ENCODE measurements around the gene TRAM2. TPM values are rescaled to one million over a fixed set of nuclear protein-coding genes. Genes with fewer than 3 reads are reported as not detected.

Gene TRAM2
- total RNA-seq, 1 donor from 2014 or later = 159 TPM

DNA sequence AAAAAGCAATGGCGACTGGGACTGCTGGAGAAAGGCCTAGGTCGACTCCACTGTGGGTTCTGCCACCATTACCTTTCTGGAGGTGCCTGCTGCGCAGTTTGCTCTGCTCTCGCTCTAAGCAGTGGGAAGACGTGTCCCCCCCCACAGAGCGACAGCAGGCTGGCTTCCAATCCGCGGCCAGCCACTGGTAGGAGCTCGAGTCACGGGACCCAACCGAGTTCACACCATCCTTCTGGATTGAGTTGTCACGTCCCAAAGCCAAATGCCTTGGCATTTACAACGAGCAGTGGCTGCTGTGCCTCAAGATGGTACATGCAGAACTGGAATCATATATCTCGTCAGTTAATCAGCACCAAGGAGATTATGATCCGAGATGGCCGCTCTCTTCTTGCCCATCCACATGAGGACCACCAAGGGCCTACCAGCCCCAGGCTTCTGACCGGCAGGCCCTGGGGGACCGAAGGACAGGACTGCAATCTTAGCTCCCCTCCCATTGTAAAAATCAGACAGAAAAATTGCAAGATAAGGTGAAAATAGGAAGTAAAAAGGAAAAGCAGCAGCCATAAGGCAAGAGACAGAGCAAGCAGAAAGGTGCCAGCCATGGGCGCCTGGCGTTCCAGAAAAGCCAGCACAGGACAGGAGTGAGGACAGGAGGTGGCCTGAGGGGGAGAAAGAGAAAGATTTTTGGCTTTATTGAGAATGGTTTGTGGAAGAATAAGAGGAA, 74.4 kb downstream of the TRAM2 start:
- Mint-ChIP-seq H3K27ac (ENCODE audit: unreplicated experiment) (peak overlapping the region; percentile 85), H3K4me1 (ENCODE audit: low read depth) (peaks cover 71% of the 10 kb centered on the region), H3K4me3 (ENCODE audit: unreplicated experiment) (no peak overlapping the region), H3K36me3 (ENCODE audit: low read depth) (peaks cover 53% of the 10 kb centered on the region), H3K27me3 (ENCODE audit: low read depth) (no peaks in the 10 kb centered on the region), H3K9me3 (ENCODE audit: low read depth) (no peaks in the 10 kb centered on the region)
- DNase-seq (ENCODE audit: low spot score) = no peak
- TF ChIP-seq, protein P1, sequence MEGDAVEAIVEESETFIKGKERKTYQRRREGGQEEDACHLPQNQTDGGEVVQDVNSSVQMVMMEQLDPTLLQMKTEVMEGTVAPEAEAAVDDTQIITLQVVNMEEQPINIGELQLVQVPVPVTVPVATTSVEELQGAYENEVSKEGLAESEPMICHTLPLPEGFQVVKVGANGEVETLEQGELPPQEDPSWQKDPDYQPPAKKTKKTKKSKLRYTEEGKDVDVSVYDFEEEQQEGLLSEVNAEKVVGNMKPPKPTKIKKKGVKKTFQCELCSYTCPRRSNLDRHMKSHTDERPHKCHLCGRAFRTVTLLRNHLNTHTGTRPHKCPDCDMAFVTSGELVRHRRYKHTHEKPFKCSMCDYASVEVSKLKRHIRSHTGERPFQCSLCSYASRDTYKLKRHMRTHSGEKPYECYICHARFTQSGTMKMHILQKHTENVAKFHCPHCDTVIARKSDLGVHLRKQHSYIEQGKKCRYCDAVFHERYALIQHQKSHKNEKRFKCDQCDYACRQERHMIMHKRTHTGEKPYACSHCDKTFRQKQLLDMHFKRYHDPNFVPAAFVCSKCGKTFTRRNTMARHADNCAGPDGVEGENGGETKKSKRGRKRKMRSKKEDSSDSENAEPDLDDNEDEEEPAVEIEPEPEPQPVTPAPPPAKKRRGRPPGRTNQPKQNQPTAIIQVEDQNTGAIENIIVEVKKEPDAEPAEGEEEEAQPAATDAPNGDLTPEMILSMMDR (IDR thresholded peaks at IDR 0.05) = no peak

DNA sequence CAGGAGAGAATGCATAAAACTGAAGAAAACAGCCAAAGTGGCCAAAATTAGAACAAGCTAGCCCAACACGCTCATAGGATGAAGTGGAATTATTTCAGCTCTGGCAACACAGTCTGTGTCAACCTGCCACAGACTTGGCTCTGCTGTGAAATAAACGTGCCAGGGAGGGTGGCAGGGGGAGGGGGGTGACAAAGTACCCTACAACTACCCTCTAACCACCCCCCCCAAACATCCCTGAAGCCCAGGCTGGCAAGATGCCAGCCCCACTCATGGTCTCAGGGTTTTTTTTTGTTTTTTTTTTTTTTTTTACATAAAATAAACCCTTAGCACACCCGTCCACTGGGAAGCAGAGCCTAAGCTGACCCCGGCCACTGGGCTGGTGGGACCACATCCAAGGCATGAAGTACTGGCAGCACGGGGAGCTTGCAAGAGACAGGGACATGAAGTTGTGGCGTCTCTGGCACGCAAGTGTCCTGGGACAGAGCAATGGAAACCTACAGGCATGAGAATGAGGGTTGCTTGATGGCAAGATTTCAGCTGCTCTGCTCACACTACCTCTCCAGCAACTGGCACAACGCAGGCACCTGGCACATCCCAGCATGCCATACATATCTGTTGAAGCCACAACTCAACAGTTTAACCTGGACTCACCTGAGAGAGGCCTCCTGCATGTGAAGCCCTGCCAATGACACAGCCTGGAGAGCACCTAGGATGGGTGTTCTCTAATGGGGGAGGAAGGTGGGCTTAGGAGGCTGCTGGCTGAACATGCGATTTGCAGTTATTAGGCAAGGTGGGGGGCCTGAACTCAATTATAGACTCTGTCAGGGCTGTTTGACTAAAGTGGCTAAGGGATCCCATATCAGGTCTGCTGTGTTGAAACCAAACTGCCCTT, 76.4 kb downstream of the TRAM2 start:
- peak overlapping the region; percentile 83 for H3K27ac Mint-ChIP-seq (ENCODE audit: unreplicated experiment)
- H3K4me3 Mint-ChIP-seq (ENCODE audit: unreplicated experiment) = no peak overlapping the region
- no peaks in the 10 kb centered on the region for H3K27me3 Mint-ChIP-seq (ENCODE audit: low read depth)
- TF ChIP-seq, protein P1 (IDR thresholded peaks at IDR 0.05) = no peak
- H3K4me1 Mint-ChIP-seq (ENCODE audit: low read depth) = peaks cover 66% of the 10 kb centered on the region
- peaks cover 42% of the 10 kb centered on the region for H3K36me3 Mint-ChIP-seq (ENCODE audit: low read depth)
- no peaks in the 10 kb centered on the region for H3K9me3 Mint-ChIP-seq (ENCODE audit: low read depth)
- DNase-seq (ENCODE audit: low spot score) = no peak

DNA sequence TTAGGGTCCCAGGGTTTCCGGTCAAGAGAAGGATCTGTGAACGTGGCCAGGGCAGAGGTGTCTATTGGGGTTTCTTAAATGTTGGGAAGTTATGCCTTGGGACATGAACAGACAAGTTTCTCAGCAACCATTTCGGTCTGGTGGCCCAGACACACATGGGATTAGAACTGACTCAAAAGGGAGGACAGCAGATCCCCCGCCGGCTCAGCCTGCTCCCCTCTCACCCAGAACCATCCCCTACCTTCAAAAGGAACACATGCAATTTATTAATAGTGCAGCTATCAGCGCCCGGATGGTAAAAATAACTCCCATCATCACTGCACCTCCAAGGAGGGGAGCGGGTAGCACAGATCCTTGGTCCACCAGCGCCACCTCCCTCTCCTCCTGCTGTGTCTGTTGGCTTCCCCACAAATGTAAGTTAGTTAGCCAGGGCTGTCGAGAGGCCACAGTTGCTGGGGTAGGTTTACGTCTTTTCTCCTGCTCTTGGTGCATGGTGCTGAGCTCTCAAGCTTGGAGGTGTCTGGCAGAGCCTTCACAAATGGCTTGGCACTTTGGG, 77.1 kb downstream of the TRAM2 start:
- no peak for DNase-seq (ENCODE audit: low spot score)
- Mint-ChIP-seq H3K27ac (ENCODE audit: unreplicated experiment) (peak overlapping the region; percentile 83), H3K4me1 (ENCODE audit: low read depth) (peaks cover 58% of the 10 kb centered on the region), H3K9me3 (ENCODE audit: low read depth) (peaks cover 4% of the 10 kb centered on the region), H3K36me3 (ENCODE audit: low read depth) (peaks cover 41% of the 10 kb centered on the region), H3K27me3 (ENCODE audit: low read depth) (no peaks in the 10 kb centered on the region), H3K4me3 (ENCODE audit: unreplicated experiment) (no peak overlapping the region)
- TF ChIP-seq, protein P1 (IDR thresholded peaks at IDR 0.05) = no peak

DNA sequence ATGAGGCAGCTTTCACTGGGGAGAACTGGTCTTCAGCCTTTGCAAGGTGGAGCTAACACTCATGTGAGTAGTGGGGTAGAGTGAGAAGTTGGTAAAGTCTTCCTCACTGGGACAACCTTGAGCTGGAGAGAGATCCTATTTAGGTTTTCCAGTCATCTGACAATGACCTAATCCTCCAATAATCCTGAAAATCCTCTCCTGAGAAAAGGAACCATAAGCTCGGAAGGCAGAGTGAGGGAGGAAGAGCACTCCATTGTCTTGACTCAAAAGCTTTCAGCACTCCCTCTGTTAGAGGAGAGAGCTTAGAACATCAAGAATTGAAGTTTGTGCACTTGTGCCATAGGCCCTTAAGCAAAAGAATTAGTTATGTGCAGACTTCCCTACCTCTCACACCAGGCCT, 77.8 kb downstream of the TRAM2 start:
- Mint-ChIP-seq H3K27ac (ENCODE audit: unreplicated experiment) (peak overlapping the region; percentile 83), H3K27me3 (ENCODE audit: low read depth) (no peaks in the 10 kb centered on the region), H3K4me1 (ENCODE audit: low read depth) (peaks cover 55% of the 10 kb centered on the region), H3K36me3 (ENCODE audit: low read depth) (peaks cover 37% of the 10 kb centered on the region), H3K4me3 (ENCODE audit: unreplicated experiment) (no peak overlapping the region), H3K9me3 (ENCODE audit: low read depth) (peaks cover 4% of the 10 kb centered on the region)
- no peak for DNase-seq (ENCODE audit: low spot score)
- TF ChIP-seq, protein P1 (IDR thresholded peaks at IDR 0.05) = no peak

DNA sequence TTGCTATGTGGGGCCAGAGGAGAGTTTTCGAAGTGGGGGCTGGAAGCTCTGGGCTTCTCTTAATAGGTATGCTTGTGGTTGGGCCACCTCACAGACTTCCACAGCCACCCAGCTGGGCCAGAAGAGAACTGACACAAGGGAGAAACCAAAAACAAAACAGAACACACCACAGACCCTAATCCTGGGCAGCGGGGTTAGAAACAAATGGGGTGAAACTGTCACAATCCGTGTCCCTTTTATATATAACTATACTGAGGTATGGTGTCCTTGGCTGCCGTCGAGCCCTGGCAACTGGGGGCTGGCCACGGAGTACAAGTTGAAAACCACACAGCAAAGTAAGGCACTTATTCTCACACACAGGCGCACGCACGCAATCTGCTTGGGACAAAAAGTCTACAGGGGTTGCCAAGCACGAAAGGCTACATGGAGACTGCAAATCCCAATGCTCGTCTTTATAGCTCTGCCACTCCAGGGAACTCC, 78.3 kb downstream of the TRAM2 start:
- no peak overlapping the region for H3K4me3 Mint-ChIP-seq (ENCODE audit: unreplicated experiment)
- DNase-seq (ENCODE audit: low spot score) = no peak
- H3K4me1 Mint-ChIP-seq (ENCODE audit: low read depth) = peaks cover 55% of the 10 kb centered on the region
- H3K36me3 Mint-ChIP-seq (ENCODE audit: low read depth) = peaks cover 37% of the 10 kb centered on the region
- H3K27me3 Mint-ChIP-seq (ENCODE audit: low read depth) = no peaks in the 10 kb centered on the region
- TF ChIP-seq, protein P1 (IDR thresholded peaks at IDR 0.05) = no peak
- H3K9me3 Mint-ChIP-seq (ENCODE audit: low read depth) = peaks cover 4% of the 10 kb centered on the region
- peak overlapping the region; percentile 83 for H3K27ac Mint-ChIP-seq (ENCODE audit: unreplicated experiment)
